NCI-H2081 treated with DMSO at 0.1 percent for 48 hours (cell line): ENCODE results near the gene GPR68.

Experiments
- DNase-seq: peaks from one replicate; lab custom pipeline; 2025; lab: John Stamatoyannopoulos, UW

Gene GPR68

GRCh38 chr14:91244501-91244901 lies at the start of gene GPR68:
Gene GPR68, minus strand, starts transcription at chr14:91244704. Its CDS starts 9,654 bp downstream, at chr14:91235050.
- no peak for DNase-seq

- no peak for DNase-seq
Measured at GRCh38 chr14:91294153-91294552, 49.6 kb upstream of the GPR68 start.

GRCh38 chr14:91293281-91293680 lies 48.8 kb upstream of the GPR68 start:
- DNase-seq: no peak

- DNase-seq: no peak
Measured at GRCh38 chr14:91292491-91292890, 48.0 kb upstream of the GPR68 start.

- DNase-seq: no peak
Measured at GRCh38 chr14:91291786-91292405, 47.4 kb upstream of the GPR68 start.

- DNase-seq: no peak
Measured at GRCh38 chr14:91290986-91291385, 46.5 kb upstream of the GPR68 start.

- DNase-seq: no peak
Measured at GRCh38 chr14:91289464-91289863, 45.0 kb upstream of the GPR68 start.

- DNase-seq: no peak
Measured at GRCh38 chr14:91288876-91289275, 44.4 kb upstream of the GPR68 start.

GRCh38 chr14:91286530-91286937 lies 42.0 kb upstream of the GPR68 start:
- DNase-seq: no peak

GRCh38 chr14:91284791-91285548 lies 40.5 kb upstream of the GPR68 start:
- DNase-seq: no peak

- no peak for DNase-seq
Measured at GRCh38 chr14:91284146-91284790, 39.8 kb upstream of the GPR68 start.

GRCh38 chr14:91283666-91284065 lies 39.2 kb upstream of the GPR68 start:
- DNase-seq: no peak

- DNase-seq: no peak
Measured at GRCh38 chr14:91282954-91283645, 38.6 kb upstream of the GPR68 start.

- no peak for DNase-seq
Measured at GRCh38 chr14:91281346-91281745, 36.8 kb upstream of the GPR68 start.

- DNase-seq: no peak
Measured at GRCh38 chr14:91280129-91280528, 35.6 kb upstream of the GPR68 start.

GRCh38 chr14:91279354-91279753 lies 34.9 kb upstream of the GPR68 start:
- no peak for DNase-seq

GRCh38 chr14:91278383-91278715 lies 33.8 kb upstream of the GPR68 start:
- no peak for DNase-seq

- DNase-seq: no peak
Measured at GRCh38 chr14:91277546-91278382, 33.3 kb upstream of the GPR68 start.

- no peak for DNase-seq
Measured at GRCh38 chr14:91274796-91275195, 30.3 kb upstream of the GPR68 start.

GRCh38 chr14:91273885-91274273 lies 29.4 kb upstream of the GPR68 start:
- no peak for DNase-seq

GRCh38 chr14:91273273-91273884 lies 28.9 kb upstream of the GPR68 start:
- DNase-seq: no peak
